Body of pancreas (tissue), 4 donors: ENCODE measurements around the gene ATP1A4. TPM values are rescaled to one million over a fixed set of nuclear protein-coding genes. Genes with fewer than 3 reads are reported as not detected.

ENCODE experiments used
- ATAC-seq: fragments of 150-250 bp; one replicate; pipeline ENCODE4 v1.9.1; 2016
- DNase-seq, 4 donors: peaks; one replicate each; pipeline ENCODE4 v3.0.0-alpha.2; 2019
- H3K27ac ChIP-seq, 4 donors: fragments of 200-600 bp; sonication (generic); 1 replicate in 3 of 4; 2 replicates in 1 of 4; pipeline versions ENCODE4 v1.5.1 to v1.6.1; 2016 to 2019; ENCODE audit warnings: mild to moderate bottlenecking in 1 of 4, mixed read lengths in 1 of 4, moderate library complexity in 1 of 4
- H3K27me3 ChIP-seq, 2 donors: fragments of 200-600 bp; sonication (generic); one replicate each; pipeline ENCODE4 v1.6.0; 2016; ENCODE audit warnings: mild to moderate bottlenecking in 1 of 2
- H3K36me3 ChIP-seq, 2 donors: fragments of 200-600 bp; sonication (generic); replicated peaks in 1 of 2; 2 replicates each; pipeline ENCODE4 v1.5.1; 2016; ENCODE audit warnings: low read depth in 2 of 2; ENCODE audit not compliant: insufficient read depth in 1 of 2
- H3K4me1 ChIP-seq: fragments of 200-600 bp; sonication (generic); one replicate; pipeline ENCODE4 v1.6.0; 2016
- H3K4me3 ChIP-seq, 2 donors: fragments of 200-600 bp; sonication (generic); 1 replicate in 1 of 2; 2 replicates in 1 of 2; pipeline ENCODE4 v1.5.1; 2016 to 2019
- H3K9me3 ChIP-seq, 3 donors: fragments of 200-600 bp; sonication (generic); 1 replicate in 2 of 3; 2 replicates in 1 of 3; pipeline ENCODE4 v1.5.1; 2016
- POLR2A ChIP-seq, 3 donors: fragments of 450-650 bp; IDR thresholded peaks; one replicate each; pipeline ENCODE4 v1.6.1; 2016; ENCODE audit warnings: antibody characterized with exemption in 3 of 3, mild to moderate bottlenecking in 2 of 3
- WGBS, 2 donors: methylation state at CpG; one replicate each; pipeline ENCODE4 v1.1.5; 2017; 5-methylcytosine and 5-hydroxymethylcytosine counted together
- intact Hi-C: fragments of 100-400 bp; cut with DNase I; formaldehyde crosslinking; loops from one replicate; pipeline ENCODE4 v1.15.1; 2023
- total RNA-seq, 2 donors: library from RNA; depleted of rRNA; stranded (reverse); fragments of >200 nt; gene quantifications; one replicate each; pipeline ENCODE4 v1.1.0, GENCODE V29; 2016
- TF ChIP-seq, protein P1 (sequence below), 7 experiments: fragments of 450-650 bp in 4 of 7; fragments of 200-600 bp in 3 of 7; sonication (generic) in 3 of 7; IDR thresholded peaks; one replicate each; pipeline ENCODE4 v1.5.1; 2016 to 2019; ENCODE audit warnings: antibody characterized with exemption in 7 of 7

ATP1A4 gene
- total RNA-seq, 2 donors from 2014 or later = not detected

DNA sequence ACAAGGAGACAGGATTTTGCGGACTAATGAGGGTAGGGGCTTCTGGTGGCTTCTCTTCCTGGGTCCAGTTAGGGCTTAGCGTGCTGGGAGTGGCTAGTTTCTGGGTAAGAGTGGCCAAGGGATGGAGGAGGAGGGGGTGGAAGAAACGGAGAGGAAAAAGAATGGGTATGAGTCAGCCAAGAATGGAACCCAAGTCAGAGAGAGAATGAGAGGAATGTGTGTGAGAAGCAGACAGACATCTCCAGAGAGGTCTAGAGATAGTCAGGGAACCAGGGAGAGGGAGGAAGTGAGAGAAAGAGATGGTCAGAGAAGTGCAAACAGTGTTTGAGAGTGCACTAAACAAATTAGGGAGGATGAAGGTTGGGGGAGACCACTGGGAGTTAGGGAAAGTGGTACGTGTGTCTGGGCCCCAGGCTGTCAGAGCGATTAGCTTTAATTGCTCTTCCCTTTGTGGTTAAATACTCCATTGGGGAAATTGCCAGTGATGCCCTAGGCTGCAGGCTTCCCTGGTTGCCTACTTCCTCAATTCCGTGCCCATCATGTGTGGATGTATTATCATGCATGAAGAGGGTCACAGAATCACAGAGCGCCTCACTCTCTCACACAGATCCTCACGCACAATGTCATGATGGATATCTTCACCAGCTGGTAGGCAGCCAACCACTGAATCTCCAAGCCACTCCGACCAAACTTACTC, 55.2 kb downstream of the ATP1A4 start:
- intact Hi-C loops = no loop called here
- 68 to 69% methylated on average over 9 of the region's 9 CpGs for WGBS, 2 donors
- DNase-seq = no peak
- TF ChIP-seq, protein P1, sequence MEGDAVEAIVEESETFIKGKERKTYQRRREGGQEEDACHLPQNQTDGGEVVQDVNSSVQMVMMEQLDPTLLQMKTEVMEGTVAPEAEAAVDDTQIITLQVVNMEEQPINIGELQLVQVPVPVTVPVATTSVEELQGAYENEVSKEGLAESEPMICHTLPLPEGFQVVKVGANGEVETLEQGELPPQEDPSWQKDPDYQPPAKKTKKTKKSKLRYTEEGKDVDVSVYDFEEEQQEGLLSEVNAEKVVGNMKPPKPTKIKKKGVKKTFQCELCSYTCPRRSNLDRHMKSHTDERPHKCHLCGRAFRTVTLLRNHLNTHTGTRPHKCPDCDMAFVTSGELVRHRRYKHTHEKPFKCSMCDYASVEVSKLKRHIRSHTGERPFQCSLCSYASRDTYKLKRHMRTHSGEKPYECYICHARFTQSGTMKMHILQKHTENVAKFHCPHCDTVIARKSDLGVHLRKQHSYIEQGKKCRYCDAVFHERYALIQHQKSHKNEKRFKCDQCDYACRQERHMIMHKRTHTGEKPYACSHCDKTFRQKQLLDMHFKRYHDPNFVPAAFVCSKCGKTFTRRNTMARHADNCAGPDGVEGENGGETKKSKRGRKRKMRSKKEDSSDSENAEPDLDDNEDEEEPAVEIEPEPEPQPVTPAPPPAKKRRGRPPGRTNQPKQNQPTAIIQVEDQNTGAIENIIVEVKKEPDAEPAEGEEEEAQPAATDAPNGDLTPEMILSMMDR (IDR thresholded peaks at IDR 0.05) = no peak
- no peak for TF ChIP-seq POLR2A (IDR thresholded peaks at IDR 0.05)
- H3K9me3 ChIP-seq = no peaks in the 10 kb centered on the region
- no peaks in the 10 kb centered on the region for H3K36me3 ChIP-seq
- H3K27ac ChIP-seq = peak overlapping the region in 2 of 4 donors; percentile 83 to 85
- H3K27me3 ChIP-seq = no peaks in the 10 kb centered on the region
- no peak overlapping the region for H3K4me3 ChIP-seq
- peaks cover 54% of the 10 kb centered on the region for H3K4me1 ChIP-seq
- no peak for ATAC-seq

DNA sequence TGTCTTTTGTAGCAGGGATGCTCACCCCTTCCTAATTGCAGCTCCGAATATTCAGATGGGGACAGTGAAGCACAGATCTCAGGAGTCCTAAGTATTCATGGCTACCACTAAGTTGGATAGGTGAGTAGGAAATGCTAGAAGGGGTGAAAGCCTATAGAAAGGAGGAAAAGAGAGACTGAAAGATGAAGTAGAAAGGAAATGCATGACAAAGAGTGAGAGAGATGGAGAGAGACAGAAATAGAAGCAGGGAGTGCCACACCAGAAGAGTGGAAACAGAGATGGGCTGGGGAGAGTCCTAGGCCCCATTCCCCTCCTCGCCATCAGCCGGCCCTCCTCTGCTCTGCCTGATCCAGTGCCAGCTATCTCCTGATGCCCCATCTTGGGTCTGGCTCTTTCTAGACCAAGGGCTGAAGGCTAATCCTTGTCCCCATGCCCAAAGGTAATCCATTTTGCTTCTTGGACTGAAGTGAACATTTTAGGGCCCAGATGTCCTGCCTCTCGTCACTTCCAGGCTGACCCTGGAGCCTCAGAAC, 55.8 kb downstream of the ATP1A4 start:
- H3K27me3 ChIP-seq = no peaks in the 10 kb centered on the region
- H3K9me3 ChIP-seq = no peaks in the 10 kb centered on the region
- peaks cover 1 to 3% of the 10 kb centered on the region in 2 donors for H3K36me3 ChIP-seq
- intact Hi-C loops = no loop called here
- ATAC-seq = no peak
- DNase-seq = no peak
- peak overlapping the region in 2 of 4 donors; percentile 83 to 85 for H3K27ac ChIP-seq
- H3K4me1 ChIP-seq = peaks cover 54% of the 10 kb centered on the region
- TF ChIP-seq, protein P1 (IDR thresholded peaks at IDR 0.05) = no peak
- TF ChIP-seq POLR2A (IDR thresholded peaks at IDR 0.05) = no peak
- H3K4me3 ChIP-seq = no peak overlapping the region
- 84 to 86% methylated on average over 4 of the region's 4 CpGs for WGBS, 2 donors

DNA sequence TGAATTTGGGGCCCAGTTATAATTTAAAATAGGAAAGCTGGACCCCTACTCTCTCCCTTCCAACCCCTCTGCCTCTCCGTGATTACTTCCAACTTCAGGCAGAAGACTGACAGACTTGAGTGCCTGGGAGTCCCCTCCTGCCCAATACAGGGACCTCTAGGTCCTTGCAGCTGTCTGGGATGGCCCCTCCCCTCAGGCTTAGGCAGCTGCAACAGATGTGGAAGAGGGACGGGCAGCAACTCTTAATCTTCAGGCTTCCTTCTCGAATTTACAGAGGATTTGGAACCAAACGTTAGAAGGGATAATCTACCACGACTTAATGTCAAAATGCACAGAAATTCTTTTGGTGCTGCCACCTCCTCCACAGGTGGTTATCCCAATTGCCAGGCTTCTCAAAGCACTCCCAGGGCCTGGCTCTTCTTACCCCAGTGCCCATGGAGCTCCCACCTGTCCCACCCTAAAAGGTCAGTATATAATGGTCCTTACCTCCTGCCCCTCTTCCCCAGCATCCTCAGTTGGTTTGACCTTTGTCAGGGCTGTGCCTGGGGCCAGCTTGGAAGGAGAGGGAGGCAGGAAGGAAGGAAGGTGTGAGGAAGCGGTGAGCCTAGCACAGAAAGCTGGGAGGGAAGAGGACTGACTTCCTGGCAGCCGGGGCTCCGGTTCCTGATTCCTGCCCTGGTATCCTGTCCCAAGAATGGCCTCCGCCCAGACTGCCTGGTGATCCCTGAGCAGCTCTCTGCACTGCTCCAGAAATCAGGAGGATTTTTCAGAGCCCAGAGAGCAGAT, 56.6 kb downstream of the ATP1A4 start:
- no peak for DNase-seq
- WGBS, 2 donors = 54 to 74% methylated on average over 9 of the region's 9 CpGs
- TF ChIP-seq, protein P1 (IDR thresholded peaks at IDR 0.05) = no peak
- no peak for TF ChIP-seq POLR2A (IDR thresholded peaks at IDR 0.05)
- no peaks in the 10 kb centered on the region for H3K27me3 ChIP-seq
- intact Hi-C loops = no loop called here
- no peak overlapping the region for H3K4me3 ChIP-seq
- peak overlapping the region in 2 of 4 donors; percentile 28 to 50 for H3K27ac ChIP-seq
- peaks cover 6 to 9% of the 10 kb centered on the region in 2 donors for H3K36me3 ChIP-seq
- H3K4me1 ChIP-seq = peaks cover 54% of the 10 kb centered on the region
- H3K9me3 ChIP-seq = no peaks in the 10 kb centered on the region
- ATAC-seq = no peak

GRCh38 chr1:160208557-160209320, 57.3 kb downstream of the ATP1A4 start:
- TF ChIP-seq, protein P1 (IDR thresholded peaks at IDR 0.05) = no peak
- no peak for TF ChIP-seq POLR2A (IDR thresholded peaks at IDR 0.05)
- DNase-seq (no peak), ATAC-seq (no peak)
- H3K9me3 ChIP-seq = no peaks in the 10 kb centered on the region
- no peak overlapping the region for H3K4me3 ChIP-seq
- peaks cover 6 to 16% of the 10 kb centered on the region in 2 donors for H3K36me3 ChIP-seq
- 70 to 75% methylated on average over 6 of the region's 6 CpGs for WGBS, 2 donors
- H3K27me3 ChIP-seq = no peaks in the 10 kb centered on the region
- intact Hi-C loops = no loop called here
- peaks cover 54% of the 10 kb centered on the region for H3K4me1 ChIP-seq
- H3K27ac ChIP-seq = peak overlapping the region in 3 of 4 donors; percentile 7 to 52 (median 50)
